Brain microvascular endothelial cell (primary cell): ENCODE measurements around the gene ITPK1.
A peak's percentile ranks its signal among the peaks of the same experiment; 100 is the strongest.

Experiments used
- DNase-seq: peaks from one replicate; pipeline ENCODE4 v3.0.0-alpha.2; 2020
- H3K27ac ChIP-seq: fragments of 250-450 bp; sonication (Bioruptor Pico); 2 replicates; pipeline ENCODE4 v1.5.1; 2020; ENCODE audit warnings: mild to moderate bottlenecking, moderate library complexity
- H3K27me3 ChIP-seq: fragments of 250-450 bp; sonication (Bioruptor Pico); replicated peaks from 2 replicates; pipeline ENCODE4 v1.5.1; 2020; ENCODE audit warnings: mild to moderate bottlenecking
- H3K36me3 ChIP-seq: fragments of 250-450 bp; sonication (Bioruptor Pico); replicated peaks from 2 replicates; pipeline ENCODE4 v1.5.1; 2020; ENCODE audit warnings: mild to moderate bottlenecking
- H3K4me3 ChIP-seq: 2 replicates; pipeline ENCODE4 v1.5.1; 2011; ENCODE audit warnings: low read depth, mild to moderate bottlenecking, control low read depth, low read length, moderate library complexity
- CTCF ChIP-seq: IDR thresholded peaks from 2 replicates; pipeline ENCODE4 v1.5.1; 2011; ENCODE audit warnings: low read depth, mild to moderate bottlenecking, moderate library complexity, low read length, control low read depth, inconsistent platforms; ENCODE audit errors: missing control alignments
- in situ Hi-C: cut with HindIII; loops from 2 replicates; pipeline ENCODE4 v1.10.0; 2017; ENCODE audit warnings: low sequenced_read_pairs, low pct_ligation_motif_present

The ITPK1 gene

GRCh38 chr14:92976268-92976667, 139.5 kb downstream of the ITPK1 start:
- no peak for TF ChIP-seq CTCF
- no peaks in the 10 kb centered on the region for H3K27me3 ChIP-seq
- no peaks in the 10 kb centered on the region for H3K36me3 ChIP-seq
- in situ Hi-C loops: no loop called here
- H3K27ac ChIP-seq: no peak overlapping the region
- DNase-seq: no peak
- H3K4me3 ChIP-seq: no peak overlapping the region

DNA sequence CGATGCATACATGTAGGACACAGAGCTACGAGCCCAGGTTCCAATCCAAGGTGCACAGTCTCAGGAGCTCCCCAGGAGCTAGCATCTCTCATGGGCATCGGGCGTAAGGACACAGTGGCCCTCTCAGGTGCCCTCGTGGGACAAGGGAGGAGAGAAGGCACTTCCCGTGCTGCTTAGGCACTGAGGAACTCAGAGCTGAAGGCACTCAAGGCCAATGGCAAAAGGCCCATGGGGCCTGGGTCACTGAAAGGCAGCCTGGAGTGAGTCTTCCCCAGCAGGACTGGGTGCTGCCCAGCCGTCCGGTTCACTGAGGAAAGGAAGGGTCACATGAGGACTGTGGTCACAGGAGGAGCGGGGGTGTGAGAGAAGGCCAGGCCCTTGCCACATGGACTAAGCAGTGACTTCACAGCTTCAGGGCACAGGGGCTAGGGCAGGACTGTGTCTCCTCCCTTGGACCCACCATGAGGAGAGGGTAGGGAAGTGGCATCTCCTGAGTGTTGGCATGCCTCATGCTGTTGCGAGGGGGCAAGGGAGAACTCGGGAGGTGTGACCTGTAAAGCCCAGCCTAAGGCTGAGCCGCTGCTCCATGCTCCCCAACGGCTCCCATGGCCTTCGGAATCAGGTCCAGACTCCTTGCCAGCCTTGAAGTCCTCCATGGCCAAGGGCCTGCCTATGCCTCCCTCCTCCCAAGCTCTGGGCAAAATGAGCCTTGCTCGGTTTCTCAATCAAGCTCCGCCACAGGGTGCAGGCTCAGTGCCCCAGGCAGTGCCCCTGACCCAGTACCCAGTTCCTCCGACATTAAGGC, 141.0 kb downstream of the ITPK1 start:
- in situ Hi-C loops: no loop called here
- H3K27ac ChIP-seq: no peak overlapping the region
- no peak overlapping the region for H3K4me3 ChIP-seq
- TF ChIP-seq CTCF: no peak
- DNase-seq: no peak
- H3K36me3 ChIP-seq: no peaks in the 10 kb centered on the region
- H3K27me3 ChIP-seq: no peaks in the 10 kb centered on the region

DNA sequence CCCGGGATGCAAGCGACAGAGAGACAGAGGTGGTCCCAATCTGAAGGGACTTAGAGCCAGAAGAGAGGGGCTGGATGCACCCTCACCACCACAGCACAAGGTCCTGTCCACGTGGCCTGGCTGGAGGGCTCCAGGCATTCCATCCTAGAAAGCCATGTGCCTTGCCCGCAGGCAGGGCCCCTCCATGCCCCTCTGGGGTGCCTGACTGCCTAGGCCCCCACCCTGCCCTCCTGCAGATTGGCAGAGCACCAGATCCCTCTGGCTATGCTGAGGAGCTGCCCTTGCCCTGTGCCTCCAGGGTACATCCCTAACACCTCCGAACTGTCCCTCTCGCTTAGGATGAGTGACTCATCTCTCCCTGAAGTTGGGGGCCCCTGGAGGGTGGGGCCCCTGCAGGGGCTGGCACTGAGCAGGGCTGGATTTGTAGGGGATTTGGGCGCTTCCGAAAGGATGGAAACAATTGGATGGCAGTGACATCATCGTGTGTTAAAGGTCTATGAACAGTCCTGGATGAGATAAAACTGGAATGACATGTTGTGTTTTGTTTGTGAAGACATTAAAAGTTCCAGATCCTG, 141.8 kb downstream of the ITPK1 start:
- Histone ChIP-seq H3K4me3 (no peak overlapping the region), H3K36me3 (no peaks in the 10 kb centered on the region), H3K27me3 (no peaks in the 10 kb centered on the region), H3K27ac (no peak overlapping the region)
- in situ Hi-C loops: no loop called here
- DNase-seq: no peak
- no peak for TF ChIP-seq CTCF

DNA sequence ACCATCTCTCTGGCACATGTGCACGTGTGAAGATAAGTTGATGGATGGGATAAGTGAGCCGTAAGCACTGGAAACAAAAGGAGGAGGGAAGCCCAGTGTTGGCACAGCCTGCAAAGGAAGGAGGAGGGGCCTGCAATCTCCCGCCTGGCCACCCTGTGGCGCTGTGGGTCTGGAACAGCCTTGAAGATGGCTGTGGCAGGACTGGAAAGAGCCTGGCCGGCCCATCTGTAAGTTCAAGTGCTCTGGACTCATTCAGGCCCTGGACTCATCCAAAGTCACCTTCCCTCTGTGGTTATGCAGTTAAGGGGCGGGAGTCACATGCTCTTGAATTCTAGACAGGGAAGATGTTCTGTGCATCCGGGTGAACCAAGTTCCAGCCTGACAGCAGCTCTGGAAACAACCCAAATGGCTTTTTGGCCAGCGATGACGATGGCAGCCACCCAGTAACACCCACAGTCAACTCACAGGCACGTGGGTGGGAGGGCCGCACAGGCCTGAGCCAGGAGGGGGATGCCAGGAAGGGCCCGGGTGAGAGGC, 142.4 kb downstream of the ITPK1 start:
- H3K4me3 ChIP-seq: no peak overlapping the region
- in situ Hi-C loops: no loop called here
- no peak overlapping the region for H3K27ac ChIP-seq
- H3K36me3 ChIP-seq: no peaks in the 10 kb centered on the region
- H3K27me3 ChIP-seq: no peaks in the 10 kb centered on the region
- TF ChIP-seq CTCF: peak; percentile 75
- DNase-seq: peak; percentile 9

- H3K4me3 ChIP-seq: no peak overlapping the region
- H3K27ac ChIP-seq: no peak overlapping the region
- TF ChIP-seq CTCF: no peak
- no peak for DNase-seq
- in situ Hi-C loops: no loop called here
- no peaks in the 10 kb centered on the region for H3K27me3 ChIP-seq
- H3K36me3 ChIP-seq: no peaks in the 10 kb centered on the region
Observed at GRCh38 chr14:92971601-92972180, 144.0 kb downstream of the ITPK1 start.
